H1 (cell line): Measurements from ENCODE around the gene MRPS18B. TPM values are rescaled to one million over a fixed set of nuclear protein-coding genes. Genes with fewer than 3 reads are reported as not detected.

Source experiments
- CTCF ChIA-PET: fragments of 300-600 bp; sonication (Branson Sonifier 250); formaldehyde crosslinking; loops from one replicate; lab custom pipeline; 2021; ENCODE audit not compliant: partially characterized antibody; lab: Charles Lee
- POLR2A ChIA-PET: fragments of 300-600 bp; sonication (Branson Sonifier 250); formaldehyde crosslinking; loops from one replicate; lab custom pipeline; 2021; ENCODE audit warnings: inconsistent platforms; ENCODE audit not compliant: partially characterized antibody; lab: Charles Lee
- DNase-seq, 2 experiments: peaks; one replicate each; pipeline versions ENCODE4 v3.0.0 to v3.0.0-alpha.2; 2010 to 2022; ENCODE audit warnings: low spot score in 2 of 2, low read depth in 1 of 2, mixed read lengths in 1 of 2
- FAIRE-seq: peaks from 2 replicates; lab custom pipeline; 2011; peaks lifted over from hg19 to GRCh38; lab: Jason Lieb, UNC
- H2AFZ ChIP-seq: 2 replicates; pipeline ENCODE4 v1.8.1; 2012; ENCODE audit warnings: low read length, inconsistent platforms
- H2AK5ac ChIP-seq: 2 replicates; pipeline ENCODE4 v1.6.1; 2013; ENCODE audit warnings: low read depth, low read length
- H2BK120ac ChIP-seq: replicated peaks from 2 replicates; pipeline ENCODE3; 2013; ENCODE audit warnings: low read depth, low read length, inconsistent platforms
- H2BK12ac ChIP-seq: 2 replicates; pipeline ENCODE4 v1.6.1; 2013; ENCODE audit warnings: low read depth, low read length
- H2BK15ac ChIP-seq: 2 replicates; pipeline ENCODE4 v1.6.1; 2013; ENCODE audit warnings: low read length
- H2BK20ac ChIP-seq: 2 replicates; pipeline ENCODE4 v1.6.1; 2013; ENCODE audit warnings: low read length
- H2BK5ac ChIP-seq: 2 replicates; pipeline ENCODE4 v1.6.1; 2013; ENCODE audit warnings: low read depth, low read length
- H3K14ac ChIP-seq: 2 replicates; pipeline ENCODE4 v1.6.1; 2013; ENCODE audit warnings: inconsistent platforms; ENCODE audit not compliant: insufficient read length
- H3K18ac ChIP-seq: 2 replicates; pipeline ENCODE4 v1.6.1; 2013; ENCODE audit warnings: low read length; ENCODE audit errors: extremely low read depth
- H3K23ac ChIP-seq: 2 replicates; pipeline ENCODE4 v1.6.1; 2013; ENCODE audit warnings: inconsistent platforms; ENCODE audit not compliant: insufficient read length
- H3K23me2 ChIP-seq: 2 replicates; pipeline ENCODE4 v1.6.1; 2013; ENCODE audit warnings: low read depth, low read length
- H3K27ac ChIP-seq: 2 replicates; pipeline ENCODE4 v1.6.1; 2011; ENCODE audit warnings: low read depth, low read length, inconsistent platforms
- H3K27me3 ChIP-seq, 4 experiments: replicated peaks in 1 of 4; 1 replicate in 1 of 4; 2 replicates in 3 of 4; pipeline versions ENCODE4 v1.6.1 to v1.8.1; 2011 to 2013; ENCODE audit warnings: low read length in 3 of 4, mild to moderate bottlenecking in 3 of 4, inconsistent platforms in 2 of 4, mixed read lengths in 2 of 4, moderate library complexity in 1 of 4; ENCODE audit not compliant: control insufficient read depth in 3 of 4, insufficient read depth in 3 of 4; ENCODE audit errors: extremely low read depth in 1 of 4
- H3K36me3 ChIP-seq, 4 experiments: 2 replicates each; pipeline versions ENCODE4 v1.6.1 to v1.8.1; 2011 to 2013; ENCODE audit warnings: mild to moderate bottlenecking in 4 of 4, low read length in 3 of 4, moderate library complexity in 2 of 4, control low read depth in 1 of 4, inconsistent platforms in 1 of 4; ENCODE audit not compliant: insufficient read depth in 4 of 4, control insufficient read depth in 2 of 4
- H3K4ac ChIP-seq: replicated peaks from 2 replicates; pipeline ENCODE3; 2013; ENCODE audit warnings: low read length, low read depth, mixed read lengths, inconsistent platforms; ENCODE audit not compliant: insufficient read length
- H3K4me1 ChIP-seq, 4 experiments: replicated peaks in 1 of 4; 1 replicate in 1 of 4; 2 replicates in 3 of 4; pipeline versions ENCODE4 v1.6.1 to v1.8.1; 2011 to 2013; ENCODE audit warnings: low read length in 3 of 4, inconsistent platforms in 2 of 4, mixed read lengths in 1 of 4; ENCODE audit not compliant: insufficient read depth in 4 of 4, control insufficient read depth in 3 of 4
- H3K4me2 ChIP-seq, 2 experiments: 2 replicates each; pipeline versions ENCODE4 v1.6.1 to v1.8.1; 2011 to 2013; ENCODE audit warnings: low read depth in 2 of 2, low read length in 2 of 2, control low read depth in 1 of 2, inconsistent platforms in 1 of 2, mild to moderate bottlenecking in 1 of 2; ENCODE audit not compliant: insufficient read depth in 1 of 2
- H3K4me3 ChIP-seq, 4 experiments: fragments of 200-600, 300-600 bp in 1 of 4; sonication (generic), shearing (Covaris generic), sonication (Bioruptor Twin) in 1 of 4; 2 replicates each; pipeline versions ENCODE4 v1.5.1 to v1.8.1; 2011 to 2016; ENCODE audit warnings: low read length in 4 of 4, low read depth in 3 of 4, control low read depth in 2 of 4, inconsistent platforms in 2 of 4, mild to moderate bottlenecking in 2 of 4, mixed read lengths in 1 of 4, moderate library complexity in 1 of 4; ENCODE audit not compliant: insufficient read depth in 2 of 4; ENCODE audit errors: extremely low read depth in 1 of 4
- H3K56ac ChIP-seq: replicated peaks from 2 replicates; pipeline ENCODE3; 2013; ENCODE audit warnings: low read depth, mild to moderate bottlenecking, mixed read lengths, low read length, inconsistent platforms; ENCODE audit not compliant: insufficient read length
- H3K79me1 ChIP-seq: 2 replicates; pipeline ENCODE4 v1.6.1; 2013; ENCODE audit warnings: low read depth, low read length, control low read depth
- H3K79me2 ChIP-seq, 2 experiments: 2 replicates each; pipeline versions ENCODE4 v1.6.1 to v1.8.1; 2012 to 2013; ENCODE audit warnings: low read length in 2 of 2, mild to moderate bottlenecking in 2 of 2, inconsistent platforms in 1 of 2; ENCODE audit not compliant: insufficient read depth in 2 of 2, control insufficient read depth in 1 of 2
- H3K9ac ChIP-seq, 4 experiments: replicated peaks in 1 of 4; 1 replicate in 1 of 4; 2 replicates in 3 of 4; pipeline versions ENCODE4 v1.6.1 to v1.8.1; 2011 to 2013; ENCODE audit warnings: low read depth in 3 of 4, low read length in 3 of 4, control low read depth in 2 of 4, mild to moderate bottlenecking in 2 of 4, moderate library complexity in 2 of 4, inconsistent platforms in 1 of 4; ENCODE audit errors: extremely low read depth in 1 of 4
- H3K9me3 ChIP-seq, 2 experiments: 2 replicates each; pipeline versions ENCODE4 v1.6.1 to v1.8.1; 2012 to 2013; ENCODE audit warnings: mild to moderate bottlenecking in 2 of 2, moderate library complexity in 2 of 2, control low read depth in 1 of 2, inconsistent platforms in 1 of 2, low read depth in 1 of 2, low read length in 1 of 2, mixed read lengths in 1 of 2; ENCODE audit not compliant: insufficient read depth in 2 of 2
- H4K20me1 ChIP-seq, 2 experiments: replicated peaks in 1 of 2; 2 replicates each; pipeline versions ENCODE3 to v1.8.1; 2011 to 2013; ENCODE audit warnings: inconsistent platforms in 2 of 2, low read length in 2 of 2, mild to moderate bottlenecking in 1 of 2; ENCODE audit not compliant: insufficient read depth in 2 of 2, control insufficient read depth in 1 of 2
- H4K5ac ChIP-seq: 2 replicates; pipeline ENCODE4 v1.6.1; 2013; ENCODE audit warnings: low read length, low read depth, mixed read lengths, inconsistent platforms; ENCODE audit not compliant: insufficient read length
- H4K8ac ChIP-seq: 2 replicates; pipeline ENCODE4 v1.8.0; 2013; ENCODE audit warnings: mild to moderate bottlenecking, moderate library complexity, low read length, inconsistent platforms; ENCODE audit not compliant: insufficient read depth; ENCODE audit errors: extremely low read depth
- H4K91ac ChIP-seq: replicated peaks from 2 replicates; pipeline ENCODE3; 2013; ENCODE audit warnings: low read length, mixed read lengths, inconsistent platforms; ENCODE audit not compliant: insufficient read length
- ATF3 ChIP-seq: IDR thresholded peaks from 2 replicates; pipeline ENCODE4 v1.6.1; 2011; ENCODE audit warnings: low read depth, mild to moderate bottlenecking, low read length; ENCODE audit not compliant: insufficient read depth
- EP300 ChIP-seq, 2 experiments: IDR thresholded peaks; 1 replicate in 1 of 2; 2 replicates in 1 of 2; pipeline ENCODE4 v1.6.1; 2011 to 2012; ENCODE audit warnings: low read depth in 2 of 2, low read length in 2 of 2, mild to moderate bottlenecking in 2 of 2, borderline replicate concordance in 1 of 2, inconsistent platforms in 1 of 2, moderate library complexity in 1 of 2
- JUND ChIP-seq: IDR thresholded peaks from 2 replicates; pipeline ENCODE4 v1.6.1; 2011; ENCODE audit warnings: mild to moderate bottlenecking, improper control_type of control experiment, low read length
- YY1 ChIP-seq: IDR thresholded peaks from 2 replicates; pipeline ENCODE4 v1.6.1; 2011; ENCODE audit warnings: low read depth, mild to moderate bottlenecking, low read length
- WGBS, 2 experiments: shearing (Covaris generic) in 1 of 2; methylation state at CpG; one replicate each; pipeline versions ENCODE4 v1.1.6 to v1.1.7; 2013 to 2015; ENCODE audit warnings: low lambda C conversion rate in 2 of 2, mixed read lengths in 2 of 2, inconsistent platforms in 1 of 2, low coverage in 1 of 2, missing lambda C conversion rate in 1 of 2; ENCODE audit not compliant: insufficient replicate concordance in 2 of 2, insufficient coverage in 1 of 2, insufficient read length in 1 of 2; ENCODE audit errors: extremely low coverage in 1 of 2, missing lambda C conversion rate in 1 of 2; 5-methylcytosine and 5-hydroxymethylcytosine counted together
- polyA plus RNA-seq, 7 experiments: library from polyadenylated mRNA; depleted of rRNA in 3 of 7; stranded (reverse) in 5 of 7; unstranded in 2 of 7; fragments of >200 nt in 5 of 7; fragments of 200-250 nt in 2 of 7; gene quantifications; 1 replicate in 5 of 7; 2 replicates in 1 of 7; 4 replicates in 1 of 7; pipeline versions ENCODE4 v1.2.1 to v1.2.3, GENCODE V29; 2011 to 2013; ENCODE audit warnings: missing spikeins in 2 of 7, mixed read lengths in 2 of 7
- total RNA-seq: library from RNA; stranded (reverse); fragmentation: NEBNext Ultra II Directional; extraction: Animal tissue kit (Norgen Biotek cat#: 25700); gene quantifications from 2 replicates; pipeline ENCODE4 v1.2.1, GENCODE V29; 2021

The MRPS18B gene
- total and polyA plus RNA-seq, 2 of the 8 experiments (the other 6 are each of a cell fraction or from before 2014, with no cell fraction given), result 57.8 to 83.3 TPM

DNA sequence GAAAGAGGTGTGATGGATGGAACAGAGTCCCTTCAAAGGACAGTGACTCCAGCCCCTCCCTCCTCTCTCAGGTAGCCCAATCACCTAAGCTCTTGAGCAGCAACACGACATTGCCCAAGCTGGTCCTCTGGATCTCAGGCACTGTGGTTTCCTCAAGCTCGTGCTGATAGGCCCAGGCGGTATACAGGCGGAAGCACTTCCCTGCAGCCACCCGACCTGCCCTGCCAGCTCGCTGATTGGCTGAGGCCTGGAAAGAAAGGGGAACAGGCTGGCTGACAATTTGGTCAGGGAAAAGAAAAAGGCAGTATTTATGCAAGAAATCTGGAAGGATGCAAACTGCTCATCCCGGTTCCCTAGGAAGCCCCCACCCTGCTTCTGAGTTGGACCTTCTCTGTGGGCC is 38.9 kb downstream of the MRPS18B start:
- no peak overlapping the region for H4K91ac ChIP-seq
- H3K4me2 ChIP-seq, result no peak overlapping the region
- H3K14ac ChIP-seq, result no peak overlapping the region
- H4K20me1 ChIP-seq, result peaks cover 3 to 6% of the 10 kb centered on the region in 2 experiments
- H3K4me3 ChIP-seq, result no peak overlapping the region
- ChIA-PET CTCF (interaction anchor here (1.5 to 2.0 kb wide), 2 partner anchors 10 to 13 kb away, joined by 3 to 10 read pairs; no protein-coding TSS in a partner anchor), POLR2A (interaction anchor here (1.0 to 8.1 kb wide), 9 partner anchors 7 to 67 kb away, joined by 3 to 50 read pairs (median 4); partner anchors contain the start of genes ATAT1, DHX16 and MDC1)
- no peaks in the 10 kb centered on the region for H3K79me1 ChIP-seq
- no peak overlapping the region for H3K27ac ChIP-seq
- no peak overlapping the region for H3K9ac ChIP-seq
- H3K23ac ChIP-seq, result no peak overlapping the region
- no peak overlapping the region for H2BK5ac ChIP-seq
- no peaks in the 10 kb centered on the region for H3K9me3 ChIP-seq
- H2BK15ac ChIP-seq, result no peak overlapping the region
- no peaks in the 10 kb centered on the region for H3K27me3 ChIP-seq
- no peak overlapping the region for H3K4ac ChIP-seq
- H2BK20ac ChIP-seq, result no peak overlapping the region
- H3K18ac ChIP-seq, result no peak overlapping the region
- no peaks in the 10 kb centered on the region for H3K79me2 ChIP-seq
- DNase-seq, result no peak
- TF ChIP-seq YY1, result no peak
- TF ChIP-seq ATF3, result no peak
- TF ChIP-seq JUND, result no peak
- no peak for TF ChIP-seq EP300 (IDR thresholded peaks at IDR 0.05; ENCODE audit: borderline replicate concordance in 1 of 2, low read depth in 2 of 2, low read length in 2 of 2)
- TF ChIP-seq, all 59 proteins: peak for 0
- Histone ChIP-seq H2BK120ac (no peak overlapping the region), H3K36me3 (peaks cover 16 to 73% (median 62%) of the 10 kb centered on the region in 4 experiments), H3K4me1 (no peaks in the 10 kb centered on the region), H2BK12ac (no peak overlapping the region), H2AK5ac (no peak overlapping the region), H4K5ac (no peak overlapping the region), H3K56ac (no peak overlapping the region), H4K8ac (no peak overlapping the region), H3K23me2 (no peaks in the 10 kb centered on the region), H2AFZ (no peak overlapping the region)
- 95% methylated on average over 7 of the region's 7 CpGs; no CpG with 5 or more reads in 1 of the 2 experiments for WGBS, 2 experiments
- FAIRE-seq, result no peak
